ENCODE results near the gene TRH.
A peak's percentile ranks its signal among the peaks of the same experiment; 100 is the strongest.
"Not testable (repeated sequence)": the region's sequence is repeated elsewhere in the genome, so short reads cannot be mapped to it uniquely, and the experiment has no call there.

TRH gene

GRCh38 chr3:130014526-130014925 is 40.0 kb downstream of the TRH start:
- TF ChIP-seq CTCF (conservative IDR thresholded peaks at IDR 0.05; ENCODE audit: control insufficient read depth, insufficient read depth, low read depth, low read length), result no peak
- peak; percentile 72 for DNase-seq (ENCODE audit: low read depth)
- H3K4me3 ChIP-seq (ENCODE audit: control insufficient read depth, low read depth, low read length), result no peak overlapping the region

GRCh38 chr3:130017661-130018060 is 43.1 kb downstream of the TRH start:
- not testable (repeated sequence) for DNase-seq (ENCODE audit: low read depth); H3K4me3 ChIP-seq (ENCODE audit: control insufficient read depth, low read depth, low read length)

GRCh38 chr3:130026146-130026829 is 51.8 kb downstream of the TRH start:
- DNase-seq (ENCODE audit: low read depth); H3K4me3 ChIP-seq (ENCODE audit: control insufficient read depth, low read depth, low read length): not testable (repeated sequence)

GRCh38 chr3:130027437-130027836 is 52.9 kb downstream of the TRH start:
- not testable (repeated sequence) for DNase-seq (ENCODE audit: low read depth); H3K4me3 ChIP-seq (ENCODE audit: control insufficient read depth, low read depth, low read length)

All from fibroblast of mammary gland (primary cell).